DND-41 (cell line): ENCODE results near the gene DAB1.

Experiments used
- ATAC-seq: fragments of 200-7000 bp; cut with Tn5 transposase; 3 replicates; pipeline ENCODE4 v1.9.1; 2021; ENCODE audit warnings: low read depth; ENCODE audit not compliant: insufficient read depth
- DNase-seq: peaks from one replicate; pipeline ENCODE4 v3.0.0-alpha.2; 2020
- H2AFZ ChIP-seq: 2 replicates; pipeline ENCODE4 v1.6.0; 2012; ENCODE audit warnings: low read depth, low read length
- H3K27ac ChIP-seq: 2 replicates; pipeline ENCODE4 v1.5.1; 2012; ENCODE audit warnings: low read length, inconsistent platforms
- H3K27me3 ChIP-seq: fragments of 200-600 bp; sonication (generic); 2 replicates; pipeline ENCODE4 v1.6.0; 2012; ENCODE audit warnings: low read length, mild to moderate bottlenecking, inconsistent platforms; ENCODE audit not compliant: insufficient read depth, poor library complexity
- H3K36me3 ChIP-seq: 2 replicates; pipeline ENCODE4 v1.5.1; 2012; ENCODE audit warnings: low read length, inconsistent platforms; ENCODE audit not compliant: insufficient read depth
- H3K4me1 ChIP-seq: 2 replicates; pipeline ENCODE4 v1.5.1; 2012; ENCODE audit warnings: mild to moderate bottlenecking, low read length; ENCODE audit not compliant: insufficient read depth
- H3K4me2 ChIP-seq: 2 replicates; pipeline ENCODE4 v1.6.0; 2012; ENCODE audit warnings: mild to moderate bottlenecking, moderate library complexity, low read length, inconsistent platforms; ENCODE audit not compliant: insufficient read depth
- H3K4me3 ChIP-seq, 2 experiments: fragments of 200-600 bp in 1 of 2; shearing (Covaris generic) in 1 of 2; 2 replicates each; pipeline ENCODE4 v1.5.1; 2012 to 2016; ENCODE audit warnings: inconsistent platforms in 2 of 2, low read length in 2 of 2, mild to moderate bottlenecking in 2 of 2, low read depth in 1 of 2, moderate library complexity in 1 of 2
- H3K79me2 ChIP-seq: 2 replicates; pipeline ENCODE4 v1.6.0; 2012; ENCODE audit warnings: low read length, inconsistent platforms; ENCODE audit not compliant: insufficient read depth
- H3K9ac ChIP-seq: 2 replicates; pipeline ENCODE4 v1.6.0; 2012; ENCODE audit warnings: low read depth, mild to moderate bottlenecking, inconsistent platforms, low read length, moderate library complexity
- H3K9me3 ChIP-seq: 2 replicates; pipeline ENCODE4 v1.5.1; 2012; ENCODE audit warnings: low read length, moderate library complexity, mild to moderate bottlenecking, inconsistent platforms; ENCODE audit not compliant: insufficient read depth, severe bottlenecking
- H4K20me1 ChIP-seq: 2 replicates; pipeline ENCODE4 v1.6.0; 2012; ENCODE audit warnings: low read length; ENCODE audit not compliant: insufficient read depth
- EZH2 ChIP-seq: IDR thresholded peaks from 3 replicates; pipeline ENCODE4 v1.6.1; 2012; ENCODE audit warnings: borderline replicate concordance, low read depth, mild to moderate bottlenecking, moderate library complexity, low read length, inconsistent platforms; ENCODE audit not compliant: severe bottlenecking
- TF ChIP-seq, protein P1 (sequence below): IDR thresholded peaks from 2 replicates; pipeline ENCODE4 v1.5.1; 2012; ENCODE audit warnings: borderline replicate concordance, low read length, moderate library complexity, mild to moderate bottlenecking; ENCODE audit not compliant: poor library complexity, severe bottlenecking; ENCODE audit errors: extremely low read depth

DAB1 gene

GRCh38 chr1:57162607-57163261 lies 261.1 kb downstream of the DAB1 start:
- Histone ChIP-seq H3K9me3 (no peaks in the 10 kb centered on the region), H3K79me2 (no peaks in the 10 kb centered on the region), H3K4me1 (no peaks in the 10 kb centered on the region), H3K9ac (no peak overlapping the region), H3K36me3 (no peaks in the 10 kb centered on the region), H3K27ac (no peak overlapping the region), H3K27me3 (no peaks in the 10 kb centered on the region), H3K4me3 (no peak overlapping the region), H2AFZ (no peak overlapping the region), H4K20me1 (no peaks in the 10 kb centered on the region), H3K4me2 (no peak overlapping the region)
- DNase-seq = no peak
- ATAC-seq = no peak
- TF ChIP-seq, protein P1, sequence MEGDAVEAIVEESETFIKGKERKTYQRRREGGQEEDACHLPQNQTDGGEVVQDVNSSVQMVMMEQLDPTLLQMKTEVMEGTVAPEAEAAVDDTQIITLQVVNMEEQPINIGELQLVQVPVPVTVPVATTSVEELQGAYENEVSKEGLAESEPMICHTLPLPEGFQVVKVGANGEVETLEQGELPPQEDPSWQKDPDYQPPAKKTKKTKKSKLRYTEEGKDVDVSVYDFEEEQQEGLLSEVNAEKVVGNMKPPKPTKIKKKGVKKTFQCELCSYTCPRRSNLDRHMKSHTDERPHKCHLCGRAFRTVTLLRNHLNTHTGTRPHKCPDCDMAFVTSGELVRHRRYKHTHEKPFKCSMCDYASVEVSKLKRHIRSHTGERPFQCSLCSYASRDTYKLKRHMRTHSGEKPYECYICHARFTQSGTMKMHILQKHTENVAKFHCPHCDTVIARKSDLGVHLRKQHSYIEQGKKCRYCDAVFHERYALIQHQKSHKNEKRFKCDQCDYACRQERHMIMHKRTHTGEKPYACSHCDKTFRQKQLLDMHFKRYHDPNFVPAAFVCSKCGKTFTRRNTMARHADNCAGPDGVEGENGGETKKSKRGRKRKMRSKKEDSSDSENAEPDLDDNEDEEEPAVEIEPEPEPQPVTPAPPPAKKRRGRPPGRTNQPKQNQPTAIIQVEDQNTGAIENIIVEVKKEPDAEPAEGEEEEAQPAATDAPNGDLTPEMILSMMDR = no peak

DNA sequence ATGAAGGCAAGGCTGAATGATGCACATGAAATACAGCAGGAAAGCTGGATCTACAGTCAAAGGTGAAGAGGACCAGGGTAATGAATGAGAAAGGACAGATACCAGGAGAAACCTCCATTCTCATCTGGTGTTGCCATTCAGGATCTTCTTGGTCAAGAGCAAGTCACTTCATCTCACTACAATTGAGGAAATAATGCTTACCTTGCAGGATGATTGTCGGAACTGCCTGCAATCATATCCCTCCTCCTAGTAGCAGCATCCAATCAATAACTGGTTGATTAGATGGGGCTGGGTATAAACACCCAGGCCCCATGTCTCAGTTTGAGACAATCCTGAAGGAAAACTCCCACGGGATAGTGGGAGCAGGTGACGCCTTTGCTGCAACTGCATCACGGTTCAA lies 263.3 kb downstream of the DAB1 start:
- H2AFZ ChIP-seq = no peak overlapping the region
- no peak for ATAC-seq
- TF ChIP-seq, protein P1 = no peak
- TF ChIP-seq EZH2 = no peak
- H3K79me2 ChIP-seq = no peaks in the 10 kb centered on the region
- no peaks in the 10 kb centered on the region for H3K27me3 ChIP-seq
- no peak overlapping the region for H3K4me3 ChIP-seq
- no peak for DNase-seq
- no peak overlapping the region for H3K27ac ChIP-seq
- H3K36me3 ChIP-seq = no peaks in the 10 kb centered on the region
- H4K20me1 ChIP-seq = no peaks in the 10 kb centered on the region
- H3K9me3 ChIP-seq = no peaks in the 10 kb centered on the region
- no peak overlapping the region for H3K4me2 ChIP-seq
- H3K9ac ChIP-seq = no peak overlapping the region
- H3K4me1 ChIP-seq = no peaks in the 10 kb centered on the region

- no peak for ATAC-seq
- Histone ChIP-seq H3K4me1 (no peaks in the 10 kb centered on the region), H3K27ac (no peak overlapping the region), H3K79me2 (no peaks in the 10 kb centered on the region), H3K36me3 (no peaks in the 10 kb centered on the region), H3K27me3 (no peaks in the 10 kb centered on the region), H4K20me1 (no peaks in the 10 kb centered on the region), H3K9me3 (no peaks in the 10 kb centered on the region), H3K4me2 (no peak overlapping the region), H2AFZ (no peak overlapping the region), H3K9ac (no peak overlapping the region), H3K4me3 (no peak overlapping the region)
- DNase-seq = no peak
- TF ChIP-seq, protein P1 = no peak
- no peak for TF ChIP-seq EZH2
Observed at GRCh38 chr1:57158604-57158998, 265.3 kb downstream of the DAB1 start.
